HG03064 (cell line): Measurements from ENCODE around the gene FRMPD1.

Experiments used
- ATAC-seq: cut with Tn5 transposase; IDR thresholded peaks from one replicate; pipeline ENCODE4 v1.9.1; 2021; ENCODE audit warnings: low read depth; ENCODE audit not compliant: unreplicated experiment

The FRMPD1 gene

DNA sequence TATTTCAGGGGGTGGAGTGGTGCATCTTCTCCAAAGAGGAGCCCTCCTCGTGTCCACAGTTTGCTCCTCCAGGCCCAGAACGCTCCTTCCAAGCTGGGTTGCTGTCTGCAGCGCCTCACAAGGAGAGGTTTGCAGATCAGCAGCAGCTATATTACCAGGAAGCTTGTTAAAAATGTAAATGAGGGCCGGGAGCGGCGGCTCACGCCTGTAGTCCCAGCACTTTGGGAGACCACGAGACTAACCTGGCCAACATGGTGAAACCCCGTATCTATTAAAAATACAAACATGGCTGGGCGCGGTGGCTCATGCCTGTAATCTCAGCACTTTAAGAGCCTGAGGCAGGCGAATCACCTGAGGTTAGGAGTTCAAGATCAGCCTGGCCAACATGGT, 25.0 kb upstream of the FRMPD1 start:
- ATAC-seq: no peak

DNA sequence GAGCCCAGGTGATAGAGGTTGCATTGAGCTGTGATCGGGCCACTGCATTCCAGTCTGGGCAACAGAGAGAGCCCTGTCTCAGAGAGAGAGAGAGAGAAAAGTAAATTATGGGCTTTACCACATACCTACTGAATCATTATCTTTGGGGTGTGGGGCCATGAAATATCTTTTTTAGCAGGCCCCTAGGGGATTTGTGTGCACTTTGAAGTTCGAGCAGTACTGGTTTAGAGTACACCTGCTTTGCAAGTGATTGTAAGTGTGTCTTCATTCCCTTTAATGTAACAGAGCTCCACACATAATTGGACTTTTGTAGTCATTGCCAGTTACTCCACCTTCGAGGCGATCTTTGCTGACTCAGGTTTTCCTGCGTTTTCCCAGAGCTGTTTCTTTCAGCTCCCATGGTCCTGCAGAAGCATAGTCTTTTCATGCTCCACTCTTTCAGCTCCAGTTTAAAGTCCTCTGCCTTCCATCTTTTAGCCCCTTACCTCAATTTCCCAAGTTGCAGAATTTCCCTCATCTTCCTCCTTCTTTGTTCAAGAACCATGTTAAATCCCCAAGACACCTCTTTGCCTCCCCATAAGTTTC, 24.0 kb upstream of the FRMPD1 start:
- ATAC-seq: no peak

DNA sequence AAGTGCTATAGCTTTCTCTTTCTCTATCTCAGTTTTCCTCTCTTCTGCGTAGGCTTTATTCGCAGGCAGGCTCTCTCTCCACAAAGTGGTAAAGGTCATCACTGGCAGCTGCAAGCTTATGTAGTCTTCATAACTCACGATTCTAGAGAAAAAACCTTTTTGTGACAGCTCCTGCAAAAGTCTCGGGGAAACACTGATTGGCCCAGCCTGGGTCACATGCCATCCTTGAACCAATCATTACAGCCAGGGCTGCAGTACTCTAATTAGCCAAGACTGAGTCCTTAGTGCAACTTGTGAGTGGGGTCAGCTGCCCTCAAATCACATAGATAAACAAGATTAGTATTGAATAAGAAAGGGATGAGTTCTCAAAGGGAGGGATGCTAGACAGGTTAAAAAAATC, 18.3 kb upstream of the FRMPD1 start:
- ATAC-seq: no peak

DNA sequence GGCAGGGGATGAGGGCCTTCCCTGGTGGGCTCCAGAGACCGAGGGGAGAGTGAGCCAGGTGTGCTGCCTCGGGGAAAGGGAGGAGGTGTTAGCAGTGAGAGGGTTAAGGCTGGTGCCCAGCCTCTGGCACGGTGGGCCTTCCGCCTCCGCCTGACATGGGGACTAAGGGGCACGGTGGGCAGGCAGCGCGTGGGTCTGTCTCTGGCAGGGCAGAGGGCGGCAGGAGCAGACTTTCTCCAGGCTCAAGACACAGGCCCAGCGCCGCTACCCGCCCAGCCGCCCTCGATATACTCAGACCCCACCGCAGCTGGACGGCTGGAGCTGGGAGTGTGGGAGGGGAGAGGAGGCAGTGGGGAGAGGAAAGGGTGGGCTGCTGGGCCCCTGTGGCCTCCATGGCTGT, 14.9 kb upstream of the FRMPD1 start:
- no peak for ATAC-seq

DNA sequence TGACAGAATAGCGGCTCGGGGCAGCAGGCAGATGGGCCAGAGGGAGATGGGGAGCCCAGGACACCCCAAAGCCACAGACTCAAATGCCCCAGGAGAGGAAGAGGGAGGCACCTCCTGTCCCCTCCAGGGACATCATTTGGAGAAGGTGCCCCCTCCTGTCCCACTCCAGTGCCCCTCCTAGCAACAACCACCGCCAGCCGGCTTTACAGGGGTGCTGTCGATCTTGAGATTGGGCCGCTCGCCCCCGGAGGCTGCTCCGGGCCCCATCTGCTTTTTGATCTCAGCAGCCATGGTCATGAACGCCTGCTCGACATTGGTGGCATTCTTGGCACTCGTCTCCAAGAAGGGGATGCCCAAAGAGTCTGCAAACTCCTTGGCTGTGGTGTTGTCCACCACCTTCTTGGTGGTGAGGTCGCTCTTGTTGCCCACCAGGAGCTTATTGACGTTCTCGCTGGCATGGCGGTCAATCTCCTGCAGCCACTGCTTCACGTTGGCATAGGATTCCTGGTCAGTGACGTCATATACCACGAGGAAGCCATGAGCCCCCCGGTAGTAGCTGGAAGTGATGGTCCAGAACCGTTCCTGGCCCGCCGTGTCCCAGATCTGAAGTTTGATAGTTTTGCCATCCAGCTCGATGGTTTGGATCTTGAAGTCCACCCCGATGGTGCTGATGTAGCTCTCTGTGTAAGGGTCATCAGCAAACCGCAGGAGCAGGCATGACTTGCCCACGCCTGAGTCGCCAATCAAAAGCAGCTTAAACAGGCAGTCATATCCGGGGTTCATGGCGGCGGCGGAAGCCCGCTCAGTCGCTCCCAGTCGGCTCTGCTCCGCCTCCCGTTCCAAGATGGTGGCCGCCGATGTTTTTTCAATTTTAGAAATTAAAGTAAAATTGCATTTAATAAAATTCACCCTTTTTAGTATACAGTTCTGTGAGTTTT, 14.0 kb upstream of the FRMPD1 start:
- ATAC-seq: no peak

DNA sequence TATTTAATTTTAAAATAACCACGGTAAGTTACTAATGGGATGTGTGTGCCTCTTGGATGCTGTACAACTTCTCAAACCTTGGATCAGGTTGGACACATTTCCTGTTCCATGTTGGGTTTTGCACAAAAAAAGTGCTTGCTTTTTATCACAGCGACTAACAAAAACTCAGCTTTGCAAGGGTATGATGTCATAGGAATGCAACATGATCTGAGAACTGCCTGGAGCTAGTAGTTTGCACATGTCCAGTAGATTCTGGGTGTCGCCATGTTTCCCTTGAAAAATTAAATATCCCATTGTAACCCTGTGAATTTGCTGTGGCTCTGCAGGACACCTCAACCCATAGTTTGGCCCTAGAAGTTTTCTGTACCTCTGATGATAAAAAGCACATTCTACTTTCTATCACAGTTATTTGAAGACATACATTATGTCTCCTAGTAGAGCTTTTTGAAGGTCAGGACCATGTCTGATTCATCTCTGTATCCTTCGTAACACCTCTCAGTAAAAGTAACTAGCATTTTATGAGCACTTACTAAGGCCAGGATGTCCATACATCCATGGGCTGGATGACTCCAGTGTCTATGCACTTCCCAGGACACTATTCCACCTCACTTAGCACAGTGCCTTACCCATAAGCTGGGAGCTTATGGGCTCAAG, 11.5 kb upstream of the FRMPD1 start:
- ATAC-seq: no peak

DNA sequence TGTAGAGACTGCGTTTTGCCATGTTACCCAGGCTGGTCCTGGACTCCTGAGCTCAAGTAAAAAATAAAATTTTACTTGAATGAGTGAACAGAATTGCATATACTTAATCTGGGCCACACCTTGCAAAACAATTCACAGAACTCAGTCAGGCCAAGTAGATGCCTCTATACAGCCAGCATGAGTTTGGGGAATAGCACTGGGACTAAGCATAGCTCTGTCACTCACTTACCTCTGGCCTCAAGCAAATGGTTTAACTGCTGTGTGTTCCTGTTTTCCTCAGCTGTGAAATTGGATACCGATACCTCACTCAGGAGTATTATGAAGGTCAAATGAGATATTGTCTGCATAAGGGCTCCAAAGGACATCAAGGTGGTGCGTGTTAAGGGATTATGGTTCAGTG, 10.9 kb upstream of the FRMPD1 start:
- no peak for ATAC-seq

DNA sequence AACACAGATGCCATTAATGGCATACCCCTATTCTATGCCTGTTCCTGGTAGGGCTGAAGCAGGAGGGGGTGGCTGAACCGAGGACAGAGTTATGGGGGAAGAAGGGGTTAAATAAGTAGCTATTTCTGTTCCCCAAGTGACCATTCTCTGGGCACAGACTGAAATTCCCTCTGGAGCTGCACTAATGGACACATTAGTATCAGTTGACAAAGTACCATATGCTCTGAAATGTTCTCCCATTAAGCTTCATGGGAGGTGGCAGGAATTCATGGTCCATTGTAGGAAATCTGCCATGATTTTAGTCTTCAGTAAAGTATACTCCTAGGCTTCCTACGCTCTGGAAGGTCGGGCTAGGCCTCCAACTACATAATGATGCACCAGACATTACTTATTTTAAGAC, 10.5 kb upstream of the FRMPD1 start:
- no peak for ATAC-seq

DNA sequence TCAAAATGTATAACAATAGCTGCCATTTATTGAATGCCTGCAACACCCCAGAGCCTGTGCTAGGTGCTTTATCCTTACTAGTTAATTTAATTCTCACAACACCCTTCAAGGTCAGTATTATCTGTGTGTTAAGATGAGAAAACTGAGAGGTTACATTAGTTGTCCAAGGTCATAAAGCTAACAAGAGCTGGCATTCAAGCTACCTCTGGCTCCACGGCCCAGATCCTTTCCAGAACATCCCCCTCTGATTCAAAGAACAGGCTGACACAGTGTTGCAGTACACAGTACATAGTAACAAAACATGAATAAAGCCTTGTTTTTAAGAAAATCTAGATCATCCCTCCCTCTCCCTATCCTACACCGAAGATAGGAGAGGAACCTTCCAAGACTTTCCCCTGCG, 9.4 kb upstream of the FRMPD1 start:
- ATAC-seq: no peak

DNA sequence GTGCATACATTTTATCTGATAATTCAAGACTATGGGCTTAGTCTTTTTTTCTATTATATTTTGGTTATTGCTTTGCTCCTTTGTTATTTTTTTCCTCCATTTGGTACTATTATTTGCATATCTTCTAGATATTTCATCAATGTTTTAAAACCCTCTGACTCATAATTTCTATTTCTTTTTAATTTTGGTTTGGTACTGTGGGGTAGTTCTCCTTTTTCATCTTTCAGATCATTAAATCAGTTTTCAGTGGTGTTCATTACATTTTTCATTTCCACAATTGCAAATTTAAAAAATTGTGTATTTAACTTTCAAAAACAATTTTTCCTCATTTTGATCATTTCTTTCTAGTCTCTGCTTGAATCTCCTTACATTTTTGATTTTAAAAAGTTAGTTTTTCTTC, 7.5 kb upstream of the FRMPD1 start:
- no peak for ATAC-seq

DNA sequence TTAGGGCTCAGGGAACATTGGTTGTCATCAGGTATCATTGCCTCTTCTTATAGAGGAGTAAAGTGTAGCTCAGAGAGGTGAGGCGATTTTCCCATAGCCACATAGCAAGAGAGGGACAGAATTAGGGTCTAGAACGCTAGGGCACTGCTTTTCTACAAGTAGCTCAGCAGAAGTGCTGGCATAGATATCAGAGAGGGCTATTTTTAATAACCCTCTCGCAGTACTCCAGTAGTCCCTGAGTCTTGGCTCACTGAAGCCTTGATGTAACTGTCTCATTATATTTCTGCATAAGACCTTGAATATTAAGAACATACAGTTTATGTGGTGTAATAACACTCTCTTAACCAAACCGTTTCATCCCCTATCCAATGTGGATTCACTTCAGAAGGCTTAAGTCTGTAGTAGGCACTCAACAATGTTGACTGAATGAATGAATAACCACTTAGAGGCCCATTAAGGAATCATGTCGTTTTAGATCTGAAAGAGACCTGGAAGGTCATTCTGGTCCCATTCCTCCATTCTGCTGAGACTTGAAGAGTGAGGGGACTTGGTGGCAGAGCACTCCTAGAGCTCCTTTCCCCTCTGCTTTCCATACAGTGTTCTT, 4.7 kb upstream of the FRMPD1 start:
- ATAC-seq: no peak

DNA sequence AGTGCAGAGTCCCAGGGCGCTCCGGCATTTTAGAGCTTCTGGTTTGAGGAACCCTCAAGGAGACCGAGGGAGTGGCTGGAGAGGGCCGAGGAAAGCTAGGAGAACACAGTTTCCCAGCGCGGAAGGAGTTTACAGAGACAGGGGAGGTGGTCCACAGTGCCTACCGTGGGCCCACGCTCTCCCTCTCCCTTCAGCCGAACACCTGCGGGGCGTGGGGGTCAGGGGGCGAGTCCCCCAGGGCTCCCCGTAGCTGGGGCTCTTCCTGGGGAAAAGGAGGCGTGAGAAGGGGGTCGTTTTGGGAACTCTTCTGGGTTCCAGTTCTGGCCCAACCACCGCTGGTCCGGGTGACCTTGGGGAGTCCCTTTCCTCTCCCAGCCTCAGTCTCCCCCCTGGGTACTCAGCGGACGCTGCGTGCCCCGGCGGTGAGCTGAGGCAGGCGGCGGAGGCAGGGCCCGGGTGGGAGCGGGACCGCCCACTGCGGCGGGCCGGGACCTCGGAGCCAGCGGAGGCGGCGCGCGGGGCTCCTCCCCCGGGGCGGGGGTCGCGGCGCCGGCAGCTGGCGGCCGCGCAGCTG, 368 bp upstream of the FRMPD1 start:
- no peak for ATAC-seq

DNA sequence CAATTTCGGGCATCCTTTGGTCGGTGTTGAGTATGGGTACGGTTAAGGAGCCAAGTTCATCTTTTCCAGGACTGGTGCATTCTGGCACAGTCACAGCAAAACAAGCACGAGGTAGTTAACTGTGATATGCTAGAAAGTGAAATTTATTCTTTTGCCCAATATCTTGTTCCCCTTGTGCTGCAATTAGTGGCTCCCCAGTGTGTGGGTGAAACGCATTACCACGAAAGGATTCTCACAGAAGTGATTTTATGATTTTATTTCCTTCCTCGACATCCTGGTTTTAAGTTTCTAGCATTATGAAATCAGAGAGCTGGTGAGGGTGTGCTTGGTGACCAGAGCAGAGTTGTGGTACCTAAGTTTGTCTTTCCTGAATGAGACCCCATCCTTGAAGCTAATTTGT, 1.5 kb downstream of the FRMPD1 start:
- no peak for ATAC-seq

DNA sequence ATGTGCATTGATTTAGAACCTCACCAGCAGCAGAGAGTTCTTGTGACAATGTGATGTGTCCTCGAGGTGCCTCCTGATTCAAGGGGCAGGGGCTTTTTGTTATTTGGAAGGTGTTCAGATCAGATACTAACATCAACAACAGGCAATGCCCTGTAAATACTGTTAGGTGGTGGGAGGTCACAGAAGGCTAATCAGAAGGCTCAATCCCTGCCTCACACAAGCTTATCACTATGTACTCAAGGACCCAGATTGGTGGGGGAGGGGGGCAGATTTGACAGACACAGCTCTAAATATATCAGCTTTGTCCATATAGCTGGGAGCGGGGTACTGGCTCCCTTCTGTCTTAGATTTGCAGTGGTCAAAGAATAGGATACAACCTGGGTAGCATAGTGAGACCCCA, 2.6 kb downstream of the FRMPD1 start:
- ATAC-seq: no peak

DNA sequence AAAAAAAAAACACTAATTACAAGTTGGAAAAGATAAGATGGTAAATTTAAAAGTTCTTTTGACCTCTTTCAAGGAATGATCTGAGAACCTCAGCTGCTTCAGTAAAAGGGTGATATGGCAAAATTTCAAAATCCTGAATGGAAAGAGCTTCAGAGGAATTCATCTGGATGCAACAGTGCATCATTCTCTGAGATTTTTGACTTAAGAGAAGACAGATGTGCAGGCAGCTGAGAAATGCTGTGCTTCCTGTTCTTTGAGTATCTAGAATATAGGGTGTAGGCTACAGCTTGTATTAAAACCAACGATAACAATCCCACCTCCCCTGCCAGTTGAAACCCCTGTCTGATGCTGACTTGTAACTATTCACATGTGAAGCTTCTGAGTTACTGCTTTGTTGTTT, 6.2 kb downstream of the FRMPD1 start:
- ATAC-seq: no peak

DNA sequence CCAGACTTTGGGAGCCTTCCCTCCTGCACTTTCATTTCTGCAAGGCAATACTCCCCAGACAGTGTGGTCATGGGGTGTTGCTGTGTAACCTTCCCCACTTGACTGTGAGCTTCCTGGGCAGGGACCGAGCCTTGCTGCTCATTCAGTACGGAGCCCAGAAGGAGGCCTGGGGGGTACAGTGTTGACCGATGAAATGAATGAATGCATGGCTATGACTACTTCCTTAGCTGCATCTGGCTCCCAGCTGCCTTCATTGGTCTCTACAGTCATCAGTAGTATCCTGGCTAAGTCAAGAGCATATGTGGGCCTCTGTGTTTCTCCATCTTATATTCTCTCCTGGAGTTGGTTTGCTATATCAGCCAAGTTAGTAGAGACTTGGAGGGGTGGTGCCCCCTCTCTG, 9.9 kb downstream of the FRMPD1 start:
- no peak for ATAC-seq

DNA sequence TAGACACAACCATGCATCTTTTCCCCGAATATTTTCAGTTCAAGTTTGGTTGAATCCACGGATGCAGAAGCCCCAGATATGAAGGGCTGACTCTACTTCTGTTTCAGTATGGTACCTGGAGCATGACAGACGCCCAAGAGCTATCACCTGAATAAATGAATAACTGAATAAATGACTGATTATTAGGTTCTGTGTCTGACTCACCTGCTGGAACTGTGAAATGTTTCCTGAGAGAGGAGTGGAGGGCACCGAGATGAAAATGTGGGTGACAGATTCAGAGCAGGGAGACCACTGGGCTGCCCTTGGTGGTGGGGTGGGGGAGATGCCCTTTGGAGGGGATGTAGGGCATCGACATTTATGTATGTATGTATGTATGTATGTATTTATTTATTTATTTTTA, 13.2 kb downstream of the FRMPD1 start:
- ATAC-seq: no peak

DNA sequence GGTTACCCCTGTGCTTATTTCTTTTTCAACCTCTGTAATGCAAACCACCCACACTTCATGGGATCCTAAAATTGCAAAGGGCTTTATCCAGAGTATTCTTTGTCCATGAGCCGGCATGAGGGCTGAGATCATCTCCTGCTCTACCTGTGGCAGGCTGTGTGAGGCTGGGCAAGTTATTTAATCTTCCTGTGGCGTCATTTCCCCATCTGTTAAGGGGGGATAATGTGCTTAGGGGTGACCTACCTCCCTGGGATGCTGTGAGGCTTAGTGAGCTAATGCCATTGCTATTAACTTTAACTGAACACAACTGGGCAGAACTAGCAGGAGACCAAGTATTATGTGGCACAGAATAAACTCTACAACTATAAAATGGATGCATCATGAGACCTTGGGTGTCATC, 17.0 kb downstream of the FRMPD1 start:
- no peak for ATAC-seq

DNA sequence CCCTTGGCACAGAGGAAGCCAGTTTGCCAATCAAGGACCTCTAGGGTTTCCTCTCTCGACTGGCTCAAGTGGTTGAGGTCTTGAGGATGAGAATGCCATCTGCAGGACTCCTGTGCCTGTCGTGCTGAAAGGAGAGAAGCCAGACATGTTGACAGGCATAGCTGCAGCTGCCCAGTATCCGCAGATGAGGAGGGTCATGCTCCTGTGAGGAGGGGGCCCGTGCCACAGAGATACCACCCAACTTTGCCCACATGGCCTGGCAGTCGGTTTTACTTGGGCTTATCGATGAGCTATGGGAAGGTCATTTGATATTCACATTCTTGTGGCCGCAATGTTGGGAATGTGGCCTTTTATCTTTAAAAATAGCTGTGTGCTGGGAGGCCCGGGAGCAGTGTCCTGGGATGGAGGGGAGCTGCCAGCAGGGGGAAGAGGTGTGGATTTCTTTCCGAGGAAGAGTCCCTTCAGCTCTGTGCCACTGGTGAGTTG, 17.4 kb downstream of the FRMPD1 start:
- ATAC-seq: no peak

DNA sequence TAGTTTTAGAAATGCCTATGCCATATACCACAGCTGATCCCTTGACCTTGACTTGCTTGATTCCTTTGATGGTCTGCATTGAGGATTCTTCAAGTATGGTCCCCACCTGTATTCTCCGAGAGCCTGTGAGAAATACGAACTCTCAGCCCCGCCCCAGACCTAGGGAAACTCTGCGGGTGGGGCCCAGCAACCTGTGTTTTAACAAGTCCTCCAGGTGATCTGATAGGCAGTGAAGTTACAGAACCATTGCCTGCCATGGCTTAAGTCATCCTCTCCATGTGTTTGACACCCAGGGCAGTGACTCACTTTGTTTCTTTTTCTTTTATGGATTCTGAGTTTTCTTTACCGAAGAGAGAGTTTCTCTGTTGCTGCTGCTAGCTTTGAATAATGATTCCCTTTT, 18.5 kb downstream of the FRMPD1 start:
- no peak for ATAC-seq

DNA sequence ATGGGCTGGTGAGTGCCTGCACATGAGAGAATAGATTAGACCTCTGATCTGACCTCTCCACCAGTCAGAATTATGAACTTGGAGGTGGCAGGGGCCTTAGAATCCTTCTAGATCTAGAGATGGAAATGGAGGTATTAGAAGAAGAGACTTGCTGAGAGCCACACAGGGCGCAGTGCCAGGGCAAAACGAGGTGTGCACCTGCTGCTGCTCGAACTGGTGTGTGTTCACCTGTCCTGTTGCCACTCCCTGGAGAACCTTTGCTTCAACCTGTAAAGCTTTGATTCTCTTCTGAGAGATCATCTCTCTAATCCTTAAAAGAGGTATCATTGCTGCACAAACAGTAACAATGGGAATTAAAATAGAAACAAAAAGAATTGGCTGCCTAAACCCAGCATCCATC, 24.9 kb downstream of the FRMPD1 start:
- ATAC-seq: no peak
